GM21526 (cell line): ENCODE measurements around the gene ARHGAP11A.

ENCODE experiments used
- ATAC-seq: cut with Tn5 transposase; IDR thresholded peaks from one replicate; pipeline ENCODE4 v1.9.1; 2021; ENCODE audit warnings: moderate library complexity; ENCODE audit not compliant: unreplicated experiment, low FRiP score

Gene ARHGAP11A

GRCh38 chr15:32652178-32652577 is 36.9 kb downstream of the ARHGAP11A start:
- ATAC-seq, result no peak

GRCh38 chr15:32656091-32656490 is 40.8 kb downstream of the ARHGAP11A start:
- no peak for ATAC-seq

- no peak for ATAC-seq
Observed at GRCh38 chr15:32656496-32656895, 41.2 kb downstream of the ARHGAP11A start.

- ATAC-seq, result no peak
Observed at GRCh38 chr15:32657198-32657883, 42.0 kb downstream of the ARHGAP11A start.

- no peak for ATAC-seq
Observed at GRCh38 chr15:32657941-32658340, 42.6 kb downstream of the ARHGAP11A start.

- ATAC-seq, result no peak
Observed at GRCh38 chr15:32659340-32660155, 44.2 kb downstream of the ARHGAP11A start.

GRCh38 chr15:32663671-32664070 is 48.4 kb downstream of the ARHGAP11A start:
- ATAC-seq, result no peak

- no peak for ATAC-seq
Observed at GRCh38 chr15:32664796-32665195, 49.5 kb downstream of the ARHGAP11A start.

- no peak for ATAC-seq
Observed at GRCh38 chr15:32667321-32667720, 52.0 kb downstream of the ARHGAP11A start.

GRCh38 chr15:32668942-32669341 is 53.6 kb downstream of the ARHGAP11A start:
- no peak for ATAC-seq

GRCh38 chr15:32669896-32670611 is 54.8 kb downstream of the ARHGAP11A start:
- no peak for ATAC-seq

GRCh38 chr15:32670623-32671022 is 55.3 kb downstream of the ARHGAP11A start:
- no peak for ATAC-seq

- ATAC-seq, result no peak
Observed at GRCh38 chr15:32671339-32672325, 56.3 kb downstream of the ARHGAP11A start.

- no peak for ATAC-seq
Observed at GRCh38 chr15:32674681-32675080, 59.4 kb downstream of the ARHGAP11A start.

GRCh38 chr15:32675466-32675865 is 60.2 kb downstream of the ARHGAP11A start:
- no peak for ATAC-seq

- ATAC-seq, result no peak
Observed at GRCh38 chr15:32676169-32676568, 60.9 kb downstream of the ARHGAP11A start.

- no peak for ATAC-seq
Observed at GRCh38 chr15:32677238-32677750, 62.0 kb downstream of the ARHGAP11A start.

- no peak for ATAC-seq
Observed at GRCh38 chr15:32679298-32679690, 64.0 kb downstream of the ARHGAP11A start.

GRCh38 chr15:32682569-32682968 is 67.3 kb downstream of the ARHGAP11A start:
- no peak for ATAC-seq
